Measurements from ENCODE around the gene GGN. TPM values are rescaled to one million over a fixed set of nuclear protein-coding genes. Genes with fewer than 3 reads are reported as not detected.

GGN gene
- total and polyA plus RNA-seq, 4 donors, result 0.28 to 1.9 (median 1.3) TPM; not detected in 1

DNA sequence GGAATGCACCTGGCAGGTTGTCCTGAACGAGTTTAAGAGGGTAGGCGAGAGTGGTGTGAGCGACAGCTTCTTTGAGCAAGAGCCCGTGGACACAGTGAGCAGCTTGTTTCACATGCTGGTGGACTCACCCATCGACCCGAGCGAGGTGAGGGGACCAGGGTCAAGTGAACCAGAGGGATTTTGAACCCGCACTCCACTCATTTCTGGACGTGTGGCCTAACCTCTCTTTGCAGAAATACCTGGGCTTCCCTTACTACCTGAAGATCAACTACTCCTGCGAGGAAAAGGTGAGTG is 50.5 kb downstream of the GGN start:
- no peak for DNase-seq (ENCODE audit: low read depth in 4 of 6, low spot score in 6 of 6)
- WGBS (ENCODE audit: insufficient coverage), result 48% methylated on average over 8 of the region's 10 CpGs
- Histone ChIP-seq H3K4me1 (ENCODE audit: control insufficient read depth, insufficient read depth, low read length) (peaks cover 14% of the 10 kb centered on the region), H3K9me3 (ENCODE audit: control insufficient read depth, insufficient read depth, low read length) (no peaks in the 10 kb centered on the region), H3K36me3 (ENCODE audit: control insufficient read depth, insufficient read depth, low read length) (peaks cover 7% of the 10 kb centered on the region), H3K27me3 (ENCODE audit: control insufficient read depth, insufficient read depth, low read length) (no peaks in the 10 kb centered on the region), H3K27ac (ENCODE audit: low read depth, low read length) (peak overlapping the region; percentile 96), H3K4me3 (ENCODE audit: low read depth, low read length) (peak overlapping the region; percentile 87)

DNA sequence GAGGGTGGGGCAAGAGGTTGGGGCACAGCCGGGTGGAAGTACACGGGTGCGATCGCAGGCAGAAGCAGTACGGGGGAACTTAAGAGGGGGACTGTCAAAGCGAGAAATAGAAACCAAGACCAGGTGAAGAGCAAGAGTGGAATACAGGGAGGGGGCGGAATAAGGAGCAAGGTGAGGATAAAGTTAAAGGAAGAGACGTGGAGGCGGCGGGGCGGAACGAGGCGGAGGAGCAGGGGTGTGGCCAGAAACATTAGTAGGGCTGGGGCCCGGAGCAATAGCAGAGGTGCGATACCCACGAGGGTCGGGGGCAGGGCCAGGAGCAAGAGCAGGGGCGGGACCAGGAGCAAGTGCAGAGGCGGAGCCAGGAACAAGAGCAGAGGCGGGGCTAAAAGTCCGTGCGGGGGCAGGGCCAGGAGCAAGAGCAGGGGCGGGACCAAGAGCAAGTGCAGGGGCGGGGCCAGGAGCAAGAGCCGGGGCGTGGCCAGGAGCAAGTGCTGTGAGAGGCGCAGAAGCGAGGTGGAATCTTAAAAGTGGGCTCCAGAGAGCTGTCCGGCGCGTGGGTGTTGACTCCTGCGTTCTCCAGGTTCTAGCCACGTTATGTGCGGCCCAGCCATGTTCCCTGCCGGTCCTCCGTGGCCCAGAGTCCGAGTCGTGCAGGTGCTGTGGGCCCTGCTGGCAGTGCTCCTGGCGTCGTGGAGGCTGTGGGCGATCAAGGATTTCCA is 51.0 kb downstream of the GGN start:
- Histone ChIP-seq H3K27ac (ENCODE audit: low read depth, low read length) (peak overlapping the region; percentile 96), H3K4me3 (ENCODE audit: low read depth, low read length) (peak overlapping the region; percentile 87), H3K36me3 (ENCODE audit: control insufficient read depth, insufficient read depth, low read length) (peaks cover 7% of the 10 kb centered on the region), H3K9me3 (ENCODE audit: control insufficient read depth, insufficient read depth, low read length) (no peaks in the 10 kb centered on the region), H3K4me1 (ENCODE audit: control insufficient read depth, insufficient read depth, low read length) (peaks cover 14% of the 10 kb centered on the region), H3K27me3 (ENCODE audit: control insufficient read depth, insufficient read depth, low read length) (no peaks in the 10 kb centered on the region)
- DNase-seq (ENCODE audit: low read depth in 4 of 6, low spot score in 6 of 6), result peak in 5 of 6 donors; percentile 61 to 96 (median 70)
- 1% methylated on average over 41 of the region's 41 CpGs for WGBS (ENCODE audit: insufficient coverage)

DNA sequence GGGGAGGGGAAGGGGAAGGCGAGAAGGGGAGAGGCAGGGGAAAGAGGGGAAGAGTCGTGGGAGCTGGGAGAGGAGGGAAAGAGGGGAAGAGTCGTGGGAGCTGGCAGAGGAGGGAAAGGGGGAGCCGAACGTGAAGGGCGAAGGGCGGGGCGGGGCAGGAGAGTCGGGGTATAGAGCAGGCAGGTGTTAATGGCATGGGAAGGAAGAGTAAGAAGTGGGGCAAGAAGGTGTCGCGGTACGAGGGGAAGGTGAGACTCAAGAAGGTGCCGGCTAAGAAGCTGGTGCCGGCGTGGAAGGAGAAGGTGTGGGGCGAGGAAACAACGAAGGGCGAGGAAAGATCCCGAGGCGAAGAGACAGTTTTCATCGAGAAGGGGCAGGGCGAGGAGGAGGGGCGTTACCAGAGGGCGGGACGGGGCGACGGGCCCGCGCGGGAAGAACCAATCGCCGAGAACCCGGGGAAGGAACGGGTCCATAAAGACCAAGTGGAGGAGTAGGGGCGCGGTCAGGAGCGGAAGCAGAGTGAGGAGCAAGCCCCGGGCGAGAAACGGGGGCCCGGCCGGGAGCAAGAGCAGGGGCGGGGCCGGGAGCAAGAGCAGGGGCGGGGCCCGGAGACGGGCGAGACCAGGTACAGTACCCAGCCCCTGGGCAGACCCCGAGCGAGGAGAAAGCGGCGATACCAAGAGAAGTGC is 51.7 kb downstream of the GGN start:
- peak overlapping the region; percentile 87 for H3K4me3 ChIP-seq (ENCODE audit: low read depth, low read length)
- peaks cover 6% of the 10 kb centered on the region for H3K36me3 ChIP-seq (ENCODE audit: control insufficient read depth, insufficient read depth, low read length)
- H3K4me1 ChIP-seq (ENCODE audit: control insufficient read depth, insufficient read depth, low read length), result peaks cover 14% of the 10 kb centered on the region
- DNase-seq (ENCODE audit: low read depth in 4 of 6, low spot score in 6 of 6), result peak; percentile 74 to 98 (median 85)
- peak overlapping the region; percentile 96 for H3K27ac ChIP-seq (ENCODE audit: low read depth, low read length)
- 0% methylated on average over 52 of the region's 52 CpGs for WGBS (ENCODE audit: insufficient coverage)
- H3K27me3 ChIP-seq (ENCODE audit: control insufficient read depth, insufficient read depth, low read length), result no peaks in the 10 kb centered on the region
- H3K9me3 ChIP-seq (ENCODE audit: control insufficient read depth, insufficient read depth, low read length), result no peaks in the 10 kb centered on the region

Other genes with a start within 250 kb of the GGN start
- gene DPF1, start 163.8 kb downstream of the GGN start, total RNA-seq, result 10 to 100 TPM; 12.4 to 14.4 TPM
- 10 to 100 TPM; 65.5 to 90.1 TPM for gene DPF1, start 163.8 kb downstream of the GGN start, polyA plus RNA-seq (ENCODE audit: insufficient read length in 2 of 2)
- 1 to 10 TPM; 4.0 to 9.4 TPM for gene PPP1R14A, start 131.7 kb downstream of the GGN start, total RNA-seq
- gene PPP1R14A, start 131.7 kb downstream of the GGN start, polyA plus RNA-seq (ENCODE audit: insufficient read length in 2 of 2), result 10 to 100 TPM; 19.5 to 24.5 TPM
- gene SPINT2, start 123.5 kb downstream of the GGN start, total RNA-seq, result 100 to 1,000 TPM in 1 of 2 donors, 10 to 100 TPM in 1; 95.5 to 242 TPM
- gene SPINT2, start 123.5 kb downstream of the GGN start, polyA plus RNA-seq (ENCODE audit: insufficient read length in 2 of 2), result 100 to 1,000 TPM; 111 to 212 TPM
- 100 to 1,000 TPM in 1 of 2 donors, 10 to 100 TPM in 1; 12.4 to 134 TPM for gene C19orf33, start 83.8 kb downstream of the GGN start, total RNA-seq
- 10 to 100 TPM in 1 of 2 donors, under 1 TPM in 1; 0.97 to 13.5 TPM for gene C19orf33, start 83.8 kb downstream of the GGN start, polyA plus RNA-seq (ENCODE audit: insufficient read length in 2 of 2)
- gene YIF1B, start 72.1 kb downstream of the GGN start, total RNA-seq, result 10 to 100 TPM; 41.7 to 61.2 TPM
- 10 to 100 TPM; 68.0 to 88.1 TPM for gene YIF1B, start 72.1 kb downstream of the GGN start, polyA plus RNA-seq (ENCODE audit: insufficient read length in 2 of 2)
- 1 to 10 TPM; 1.8 to 4.4 TPM for gene KCNK6, start 68.2 kb downstream of the GGN start, total RNA-seq
- gene KCNK6, start 68.2 kb downstream of the GGN start, polyA plus RNA-seq (ENCODE audit: insufficient read length in 2 of 2), result 1 to 10 TPM in 1 of 2 donors, under 1 TPM in 1; 0.98 to 2.1 TPM
- 1 to 10 TPM; 3.7 to 5.8 TPM for gene CATSPERG, start 52.2 kb downstream of the GGN start, total RNA-seq
- 10 to 100 TPM in 1 of 2 donors, 1 to 10 TPM in 1; 4.0 to 10.3 TPM for gene CATSPERG, start 52.2 kb downstream of the GGN start, polyA plus RNA-seq (ENCODE audit: insufficient read length in 2 of 2)
- 100 to 1,000 TPM; 177 to 185 TPM for gene PSMD8, start 13.5 kb downstream of the GGN start, total RNA-seq
- gene PSMD8, start 13.5 kb downstream of the GGN start, polyA plus RNA-seq (ENCODE audit: insufficient read length in 2 of 2), result 100 to 1,000 TPM; 196 to 209 TPM
- gene SPRED3, start 663 bp upstream of the GGN start, total RNA-seq, result 1 to 10 TPM; 1.3 to 1.9 TPM
- gene SPRED3, start 663 bp upstream of the GGN start, polyA plus RNA-seq (ENCODE audit: insufficient read length in 2 of 2), result 1 to 10 TPM; 8.3 to 9.3 TPM
- gene FAM98C, start 15.1 kb upstream of the GGN start, total RNA-seq, result 10 to 100 TPM; 10.5 to 20.4 TPM
- gene FAM98C, start 15.1 kb upstream of the GGN start, polyA plus RNA-seq (ENCODE audit: insufficient read length in 2 of 2), result 10 to 100 TPM; 38.0 to 52.3 TPM
- 1 to 10 TPM; 1.2 to 1.6 TPM for gene RASGRP4, start 38.2 kb upstream of the GGN start, total RNA-seq
- 1 to 10 TPM; 1.5 to 2.0 TPM for gene RASGRP4, start 38.2 kb upstream of the GGN start, polyA plus RNA-seq (ENCODE audit: insufficient read length in 2 of 2)
- gene RYR1, start 45.7 kb upstream of the GGN start, total RNA-seq, result 1 to 10 TPM; 6.0 to 6.9 TPM
- gene RYR1, start 45.7 kb upstream of the GGN start, polyA plus RNA-seq (ENCODE audit: insufficient read length in 2 of 2), result 10 to 100 TPM; 14.1 to 15.1 TPM
- gene MAP4K1, start 229.9 kb upstream of the GGN start, total RNA-seq, result 1 to 10 TPM; 1.6 to 2.4 TPM
- gene MAP4K1, start 229.9 kb upstream of the GGN start, polyA plus RNA-seq (ENCODE audit: insufficient read length in 2 of 2), result 10 to 100 TPM in 1 of 2 donors, 1 to 10 TPM in 1; 8.9 to 12.2 TPM
- gene EIF3K, start 231.2 kb upstream of the GGN start, total RNA-seq, result 100 to 1,000 TPM; 110 to 266 TPM
- gene EIF3K, start 231.2 kb upstream of the GGN start, polyA plus RNA-seq (ENCODE audit: insufficient read length in 2 of 2), result 100 to 1,000 TPM; 254 to 268 TPM